HG03280 (cell line): ENCODE data around the gene IFT43.
"Not testable (repeated sequence)": the region's sequence is repeated elsewhere in the genome, so short reads cannot be mapped to it uniquely, and the experiment has no call there.

ENCODE experiments used
- ATAC-seq: cut with Tn5 transposase; IDR thresholded peaks from one replicate; pipeline ENCODE4 v1.9.1; 2021; ENCODE audit warnings: mild to moderate bottlenecking, moderate library complexity; ENCODE audit not compliant: unreplicated experiment

Gene IFT43

DNA sequence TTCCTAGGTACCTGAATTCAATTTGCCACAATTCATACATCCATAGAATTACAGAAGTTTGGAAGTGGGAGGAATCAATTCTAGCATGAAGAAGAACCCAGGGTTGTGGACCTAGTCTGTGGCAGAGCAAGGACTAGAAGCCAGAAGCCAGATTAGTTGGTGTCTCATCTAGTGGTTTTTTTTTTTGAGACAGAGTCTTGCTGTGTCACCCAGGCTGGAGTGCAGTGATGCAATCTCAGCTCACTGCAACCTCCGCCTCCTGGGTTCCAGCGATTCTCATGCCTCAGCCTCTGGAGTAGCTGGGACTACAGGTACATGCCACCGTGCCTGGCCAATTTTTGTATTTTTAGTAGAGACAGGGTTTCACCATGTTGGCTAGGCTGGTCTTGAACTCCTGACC, 24.1 kb downstream of the IFT43 start:
- not testable (repeated sequence) for ATAC-seq

DNA sequence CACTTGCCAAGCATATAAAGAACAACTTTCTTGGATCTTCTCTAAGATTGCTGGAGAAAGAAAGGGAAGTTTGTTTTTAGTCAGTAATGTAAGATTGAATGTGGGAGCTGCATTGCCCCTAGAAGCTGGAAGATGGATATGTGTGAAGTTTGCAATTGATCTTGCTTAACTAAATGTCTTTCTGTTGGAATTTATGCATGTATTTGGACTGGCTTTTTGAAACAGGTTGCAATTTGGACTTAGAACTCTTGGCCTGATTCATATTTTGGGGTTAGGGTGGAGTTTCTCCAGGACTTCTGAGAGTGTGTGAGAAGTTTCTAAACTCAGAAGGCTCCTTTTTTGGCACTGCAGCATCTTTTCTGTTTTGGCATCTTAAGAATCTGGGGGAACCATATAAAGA, 26.4 kb downstream of the IFT43 start:
- no peak for ATAC-seq

DNA sequence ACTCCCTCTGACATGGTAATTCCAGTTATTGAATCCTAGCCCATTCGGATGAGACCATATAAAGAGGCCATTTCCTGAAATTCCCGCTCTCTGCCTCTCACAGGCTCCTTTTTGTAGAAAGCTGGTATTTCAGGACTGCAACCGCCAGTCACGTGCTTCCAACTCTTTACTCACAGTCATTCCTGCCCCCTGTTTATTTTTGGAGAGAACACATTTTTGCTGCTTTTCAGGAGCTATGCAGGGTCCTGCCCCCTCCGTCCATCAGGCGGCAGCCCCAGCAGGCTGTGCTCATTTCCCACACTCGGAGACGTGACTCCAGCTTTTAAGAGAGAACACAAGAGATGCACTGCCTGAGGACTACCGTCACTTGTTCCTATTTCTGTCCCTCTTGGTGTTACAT, 26.8 kb downstream of the IFT43 start:
- ATAC-seq: no peak

DNA sequence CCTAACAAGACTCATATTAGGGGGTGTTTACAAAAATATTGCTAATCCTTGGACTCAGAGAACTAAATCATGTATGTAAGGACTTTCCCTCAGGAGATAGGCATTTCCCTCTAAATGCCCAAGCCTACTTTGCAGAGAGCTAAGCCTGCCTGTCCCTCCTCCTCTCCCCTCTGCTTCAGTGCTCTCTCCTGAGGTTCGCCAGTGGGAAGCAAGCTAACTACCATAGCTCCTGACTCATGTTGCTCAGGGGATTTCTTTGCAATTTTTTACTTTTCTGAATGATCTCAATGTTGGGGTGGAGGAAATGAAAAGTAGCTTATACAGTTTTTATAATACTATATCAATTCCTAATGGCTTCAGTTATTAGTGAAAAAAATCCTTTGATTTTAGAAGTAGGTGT, 29.6 kb downstream of the IFT43 start:
- no peak for ATAC-seq

DNA sequence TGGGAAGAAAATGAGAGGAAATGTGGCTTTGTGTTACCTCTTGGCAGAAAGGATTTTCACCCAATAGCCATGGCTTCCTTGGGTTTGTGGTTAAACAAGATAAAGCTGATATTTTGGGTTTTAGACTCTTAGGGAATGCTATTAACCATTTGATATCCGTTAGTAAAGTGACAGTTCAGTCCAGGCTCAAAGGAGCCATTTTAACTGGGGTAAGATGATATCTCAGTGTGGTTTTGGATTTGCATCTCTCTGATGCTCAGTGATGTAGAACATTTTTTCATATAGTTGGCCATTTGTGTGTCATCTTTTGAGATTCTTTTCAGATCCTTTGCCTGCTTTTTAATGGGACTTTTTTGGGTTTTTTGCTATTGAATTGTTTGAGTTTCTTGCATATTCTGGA, 30.1 kb downstream of the IFT43 start:
- ATAC-seq: no peak

DNA sequence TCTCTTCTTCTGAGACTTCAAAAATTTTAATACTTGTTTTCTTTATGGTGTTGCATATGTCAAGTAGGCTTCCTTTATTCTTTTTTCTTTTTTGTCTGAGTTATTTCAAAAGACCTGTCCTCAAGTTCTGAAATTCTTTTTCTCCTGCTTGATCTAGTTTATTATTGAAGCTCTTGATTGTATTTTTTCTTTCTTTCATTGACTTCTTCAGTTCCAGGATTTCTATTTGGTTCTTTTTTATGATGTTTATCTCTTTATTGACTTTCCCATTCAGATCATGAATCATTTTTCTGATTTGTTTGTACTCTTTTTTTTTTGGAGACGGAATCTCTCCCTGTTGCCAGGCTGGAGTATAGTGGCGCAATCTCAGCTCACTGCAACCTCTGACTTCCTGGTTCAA, 34.1 kb downstream of the IFT43 start:
- no peak for ATAC-seq

DNA sequence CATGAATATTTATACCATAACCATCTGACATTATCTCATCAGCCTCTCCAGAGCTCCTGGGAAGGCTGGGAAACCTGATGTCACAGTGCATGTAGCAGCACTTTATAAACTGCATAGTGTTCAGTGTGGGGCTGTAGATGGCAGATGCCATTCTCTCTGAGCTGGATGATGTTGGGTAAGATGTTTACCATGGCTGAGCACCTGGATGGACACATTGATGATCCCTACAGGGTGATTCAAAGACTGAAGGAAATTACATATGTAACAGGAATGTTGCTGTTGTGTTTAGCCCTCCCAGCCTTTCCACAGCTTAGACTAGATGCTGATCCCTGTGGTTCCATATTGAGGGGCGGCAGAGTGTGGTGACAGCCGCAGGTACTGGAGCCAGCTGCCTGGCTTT, 37.4 kb downstream of the IFT43 start:
- ATAC-seq: no peak

DNA sequence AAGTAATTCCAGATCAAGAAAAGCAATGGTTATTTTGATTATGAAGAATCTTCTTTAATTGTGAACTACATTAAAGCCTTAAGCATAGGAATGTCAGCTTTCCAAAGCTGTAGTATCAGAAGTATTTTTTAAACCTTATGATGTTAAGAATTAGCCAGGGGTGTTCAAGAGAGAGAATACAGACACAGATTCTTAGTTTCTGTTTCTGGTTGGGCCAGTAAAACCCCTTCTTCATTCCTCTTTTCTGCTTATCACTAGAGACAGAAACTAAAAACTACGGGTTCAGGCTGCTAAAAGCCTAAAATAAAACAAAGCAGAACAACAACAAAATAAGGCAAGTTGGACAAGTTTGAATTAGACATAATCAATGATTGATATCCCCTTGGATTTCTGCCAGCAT, 38.2 kb downstream of the IFT43 start:
- ATAC-seq: no peak

DNA sequence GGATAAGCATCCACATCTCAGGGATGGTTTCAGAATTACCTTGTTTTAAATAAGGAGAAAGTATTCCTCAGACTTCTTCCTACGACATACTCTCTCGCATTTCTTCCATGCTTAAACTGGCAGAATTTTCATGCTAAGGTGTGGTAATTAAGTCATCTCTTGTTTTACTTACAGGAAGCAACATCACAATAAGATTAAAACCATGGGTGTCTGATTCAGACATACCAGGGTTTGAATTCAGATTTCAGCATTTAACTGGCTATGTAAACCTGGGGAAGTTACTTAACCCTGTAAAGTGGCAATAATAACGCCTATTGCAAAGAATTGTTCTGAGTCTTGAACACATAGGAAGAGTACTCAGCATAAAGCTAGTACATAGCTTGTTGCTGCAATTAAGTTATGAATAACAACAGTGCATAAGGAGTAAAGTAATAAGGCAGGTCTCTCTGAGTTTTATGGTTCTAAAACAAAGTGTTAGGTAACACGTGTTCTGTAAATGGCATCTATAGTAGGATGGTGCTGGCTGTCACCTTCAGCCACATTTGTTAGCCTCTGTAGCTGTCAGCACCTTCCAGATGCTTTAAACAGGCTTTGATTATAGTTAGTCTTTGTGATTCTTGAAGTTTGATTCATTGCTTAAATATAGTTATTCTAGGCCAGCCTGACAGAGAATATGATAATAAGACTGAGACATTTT, 38.8 kb downstream of the IFT43 start:
- ATAC-seq: no peak

DNA sequence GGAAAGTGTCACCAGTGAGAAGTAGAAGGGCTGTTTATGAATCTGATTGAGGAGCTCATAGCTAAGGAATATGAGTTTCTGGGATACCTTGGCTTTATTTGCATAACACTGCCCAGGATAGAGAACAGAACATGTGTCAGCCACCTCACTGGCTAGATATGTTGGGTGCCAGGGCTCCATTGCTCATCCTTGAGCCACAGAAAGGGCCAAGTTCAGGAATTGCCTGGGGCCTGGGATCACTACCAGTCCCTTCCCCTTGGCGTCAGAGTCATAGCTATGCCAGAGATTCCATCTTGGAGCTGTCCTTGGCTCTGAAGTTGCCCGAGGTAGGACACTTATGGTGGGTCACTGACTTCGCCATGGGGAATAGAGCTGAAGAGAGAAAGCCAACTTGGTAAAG, 49.0 kb downstream of the IFT43 start:
- no peak for ATAC-seq

DNA sequence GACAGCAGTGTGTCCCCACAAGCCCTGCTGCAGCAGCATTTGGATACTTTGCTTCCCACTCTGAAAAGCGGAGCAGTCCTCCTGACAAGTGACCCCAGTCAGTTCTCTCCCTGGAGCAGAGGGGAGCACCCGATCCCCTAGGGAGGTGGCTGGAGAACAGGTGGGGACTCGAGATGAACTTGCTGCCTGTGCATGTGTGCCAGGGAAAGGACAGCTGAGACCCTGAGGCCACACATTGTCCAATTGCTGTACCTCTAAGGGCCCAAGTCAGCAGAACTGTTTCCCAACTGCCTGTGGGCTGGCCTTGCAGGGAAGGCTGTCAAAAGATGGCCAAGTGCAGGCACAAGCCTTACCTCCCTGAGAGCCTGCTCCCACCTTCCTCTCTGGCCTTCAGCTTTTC, 55.1 kb downstream of the IFT43 start:
- ATAC-seq: no peak

DNA sequence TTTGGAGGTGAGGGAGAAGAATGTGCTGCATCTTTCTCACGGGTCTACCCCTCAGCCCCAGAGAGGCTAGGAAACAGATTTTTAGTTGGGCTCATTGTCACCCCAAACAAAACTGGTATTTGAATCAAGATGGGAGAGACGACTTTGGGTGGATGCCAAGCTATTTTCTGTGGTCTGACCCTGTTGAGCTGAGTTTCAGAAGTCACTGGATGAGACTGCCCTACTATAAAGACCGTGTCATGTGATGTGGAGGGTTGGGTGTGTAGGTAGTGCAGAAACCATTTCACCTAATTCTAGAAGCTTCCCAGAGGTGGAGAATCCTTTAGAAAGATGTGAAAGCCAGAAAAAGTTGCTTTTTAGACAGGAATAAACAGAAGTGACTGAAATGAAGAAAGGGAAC, 60.2 kb downstream of the IFT43 start:
- no peak for ATAC-seq

DNA sequence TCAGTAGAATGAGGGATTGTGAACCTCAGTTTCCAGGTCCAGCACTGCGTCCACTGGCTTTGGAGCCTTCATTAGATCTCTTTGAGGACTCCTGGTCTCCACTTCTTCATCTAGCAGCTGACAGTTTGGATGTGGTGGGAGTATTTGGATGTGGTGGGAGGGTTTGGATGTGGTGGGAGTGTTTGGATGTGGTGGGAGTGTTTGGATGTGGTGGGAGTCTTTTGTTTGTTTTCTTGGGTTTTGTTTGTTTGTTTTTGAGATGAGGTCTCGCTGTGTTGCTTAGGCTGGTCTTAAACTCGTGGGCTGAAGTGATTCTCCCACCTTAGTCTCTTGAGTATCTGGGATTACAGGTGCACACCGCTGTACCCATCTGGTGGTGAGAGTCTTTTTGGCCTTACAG, 64.7 kb downstream of the IFT43 start:
- no peak for ATAC-seq

DNA sequence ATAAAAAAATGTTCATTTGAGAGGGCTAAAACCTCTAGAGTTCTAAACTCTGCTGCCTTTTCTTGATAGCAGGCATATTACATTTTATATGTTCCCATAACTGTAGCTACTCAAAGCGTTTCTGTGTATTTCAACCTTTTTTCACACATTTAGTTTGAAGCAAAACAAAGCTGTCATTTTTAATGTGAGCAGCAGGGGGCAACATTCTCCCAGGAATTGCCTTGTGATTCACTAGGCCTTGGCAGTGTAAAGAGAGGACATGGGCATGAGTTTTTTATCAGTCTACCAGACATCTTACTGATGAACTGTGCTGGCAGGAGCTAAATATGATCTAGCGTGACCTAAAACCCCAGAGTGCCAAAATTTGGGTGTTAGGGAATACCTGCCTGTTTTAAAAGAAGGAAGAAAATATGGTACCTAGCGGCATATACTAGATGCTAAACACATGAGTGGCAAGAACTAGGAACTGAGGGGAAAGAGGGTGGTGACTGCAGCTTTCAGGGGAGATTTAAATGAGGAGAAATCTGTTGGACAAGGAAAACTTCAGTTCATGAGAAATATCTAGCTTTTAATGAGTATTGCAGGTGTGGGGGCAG, 65.3 kb downstream of the IFT43 start:
- ATAC-seq: no peak

DNA sequence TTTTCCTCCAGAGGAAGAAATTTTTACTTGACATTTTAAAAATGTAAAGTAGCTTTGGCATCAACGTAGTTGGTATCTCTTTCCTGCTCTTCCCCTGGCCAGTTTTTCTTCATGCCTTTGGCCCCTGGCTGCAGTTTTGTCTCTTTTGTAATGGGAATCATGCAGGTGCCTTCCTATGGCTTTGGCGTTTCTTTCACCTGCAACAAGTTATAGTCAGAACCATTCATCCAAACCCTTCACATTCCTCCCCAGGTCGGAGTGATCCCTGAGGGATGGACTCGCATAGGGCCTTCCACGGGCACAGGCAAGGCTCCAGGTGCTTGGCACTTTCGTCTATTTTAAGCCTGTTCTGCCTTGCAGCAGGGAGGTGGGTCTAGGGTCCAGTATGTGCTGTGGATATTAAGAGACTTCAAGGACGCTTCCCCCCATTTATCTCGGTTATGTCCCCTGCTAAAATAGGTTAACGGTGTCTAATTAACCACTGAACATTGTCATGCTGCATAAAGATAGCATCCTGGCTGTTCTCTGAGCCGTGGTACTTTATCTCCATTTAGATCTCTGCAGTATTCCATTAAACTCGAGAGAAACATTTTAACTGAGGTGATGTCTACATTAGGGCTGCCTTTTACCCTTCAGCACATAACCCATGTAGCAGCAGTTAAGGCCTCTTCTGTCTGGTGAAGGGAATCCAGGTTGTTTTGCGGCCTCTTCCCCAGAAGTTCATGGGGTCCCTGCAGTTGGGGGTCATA, 66.3 kb downstream of the IFT43 start:
- no peak for ATAC-seq

DNA sequence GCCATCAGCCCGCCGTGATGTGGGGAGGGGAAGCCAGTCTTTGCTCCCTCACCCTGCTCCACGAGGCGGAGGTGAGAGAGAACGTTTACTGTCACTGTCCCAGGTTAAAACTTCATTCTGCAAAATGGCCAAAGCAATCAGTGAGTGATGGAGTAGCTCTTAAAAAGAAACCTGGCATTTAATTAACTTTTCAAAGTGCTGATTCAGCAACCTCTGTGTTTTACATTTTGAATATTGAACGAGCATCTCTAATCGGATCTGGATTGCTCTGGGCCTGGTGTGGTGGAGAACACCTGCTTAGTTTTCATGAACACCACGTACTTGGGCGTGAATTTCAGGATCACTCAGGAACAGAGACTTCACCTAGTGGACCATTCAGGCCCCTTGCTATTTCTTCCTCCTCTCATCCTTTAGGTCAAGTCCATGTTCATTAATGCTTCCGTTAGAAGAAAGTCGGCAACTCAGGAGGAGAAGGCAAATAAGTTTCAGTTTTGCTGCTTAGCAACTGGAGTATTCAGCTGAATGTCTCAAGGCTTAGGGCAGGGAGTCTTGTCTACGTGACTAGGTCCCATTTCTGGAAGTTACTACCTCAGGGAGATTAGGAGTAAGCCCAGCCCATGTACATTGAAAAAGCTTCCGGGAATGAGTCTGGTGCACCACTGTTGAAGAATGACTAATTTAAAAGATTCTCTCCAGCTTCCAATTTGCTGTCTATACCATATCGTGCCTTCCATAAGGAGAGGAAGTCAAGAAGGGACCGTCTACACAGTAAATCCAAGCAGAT, 68.2 kb downstream of the IFT43 start:
- ATAC-seq: no peak

DNA sequence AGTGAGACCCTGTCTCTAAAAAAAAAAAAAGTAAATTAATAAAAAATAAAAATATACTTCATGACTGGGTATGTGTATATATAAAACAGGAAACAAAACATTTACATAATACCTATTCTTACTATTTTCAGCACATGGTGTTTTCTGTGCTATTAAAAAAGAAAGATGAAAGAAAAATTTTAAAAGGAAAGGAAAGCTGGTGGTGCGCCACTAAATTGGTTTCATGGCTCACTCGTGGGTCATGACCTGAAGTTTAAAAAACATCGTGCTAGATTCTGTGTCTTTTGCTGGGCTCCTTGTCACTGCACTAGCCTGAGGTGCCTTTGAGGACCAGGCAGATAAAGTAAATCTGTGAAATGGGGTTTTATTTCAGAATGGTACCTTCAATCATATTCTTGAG, 69.8 kb downstream of the IFT43 start:
- no peak for ATAC-seq

DNA sequence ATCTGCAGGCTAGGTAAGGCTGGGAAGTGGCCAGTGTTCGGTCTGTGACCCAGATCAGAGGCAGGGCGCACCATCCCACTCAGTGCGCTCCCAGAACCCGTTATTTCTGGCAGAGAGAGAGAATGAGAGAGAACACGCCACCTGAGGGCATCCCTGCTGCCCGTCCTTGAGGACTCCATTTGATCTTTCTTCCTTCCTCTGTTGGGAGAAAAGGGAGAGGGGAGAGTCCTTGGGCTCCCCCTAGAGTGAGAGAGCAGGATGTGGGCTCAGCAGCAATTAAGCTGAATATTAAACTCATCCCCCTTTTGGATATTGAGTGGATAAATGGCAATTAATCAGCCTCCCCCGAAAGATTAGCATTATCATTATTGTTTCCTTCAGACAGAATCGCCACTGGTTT, 70.6 kb downstream of the IFT43 start:
- no peak for ATAC-seq

DNA sequence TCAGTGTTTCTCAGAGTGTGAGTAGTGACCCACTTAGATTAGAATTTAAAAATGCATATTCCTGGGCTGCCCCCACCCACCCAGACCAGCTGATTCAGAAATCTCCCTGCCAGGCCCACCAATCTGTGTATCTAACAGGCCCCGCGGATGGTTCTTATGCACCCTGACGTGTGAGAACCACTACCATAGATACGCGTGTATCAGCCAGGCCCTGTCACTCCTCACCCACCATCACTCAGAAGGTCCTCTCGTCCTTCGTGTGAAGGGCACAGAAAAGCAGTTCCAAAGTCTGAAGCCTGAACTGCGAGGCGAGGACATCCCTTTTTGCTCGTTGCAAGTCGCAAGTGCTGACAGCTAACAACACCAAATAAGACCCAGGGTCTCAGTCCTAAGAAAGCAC, 72.4 kb downstream of the IFT43 start:
- ATAC-seq: no peak

DNA sequence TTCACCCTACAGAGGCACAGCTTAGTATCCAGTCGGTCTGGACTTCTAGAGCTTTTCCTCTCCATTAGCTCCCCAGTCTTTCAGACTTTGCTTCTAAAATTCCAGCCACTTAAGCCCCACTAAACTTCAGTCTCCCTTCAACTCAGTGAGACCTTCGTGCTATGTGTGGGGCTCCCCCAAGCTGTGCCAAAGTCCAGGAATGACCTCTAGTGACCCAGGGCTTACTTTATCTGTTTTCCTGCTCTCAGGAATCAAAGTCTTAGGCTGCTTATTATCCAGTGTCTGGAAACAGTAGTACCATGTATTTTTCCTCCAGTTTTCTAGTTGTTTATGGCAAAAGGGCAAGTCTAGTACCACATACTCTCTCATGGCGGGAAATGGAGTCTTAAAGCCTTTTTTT, 77.8 kb downstream of the IFT43 start:
- no peak for ATAC-seq

DNA sequence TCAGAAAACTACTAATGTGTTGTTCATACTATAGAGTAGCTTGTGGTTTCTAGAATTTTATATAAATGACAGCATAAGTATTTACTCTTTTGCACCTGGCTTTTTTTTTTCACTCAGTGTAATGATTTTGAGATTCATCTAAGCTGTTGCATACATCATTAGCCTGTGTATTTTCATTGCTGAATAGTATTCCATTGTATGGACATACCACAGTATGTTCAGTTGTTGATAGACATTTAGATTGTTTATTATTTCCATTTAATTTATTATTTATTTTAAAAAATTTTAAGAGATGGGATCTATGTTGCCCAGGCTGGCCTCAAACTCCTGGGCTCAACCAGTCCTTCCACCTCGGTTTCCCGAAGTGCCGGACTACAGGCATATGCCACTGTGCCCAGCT, 80.0 kb downstream of the IFT43 start:
- ATAC-seq: no peak

DNA sequence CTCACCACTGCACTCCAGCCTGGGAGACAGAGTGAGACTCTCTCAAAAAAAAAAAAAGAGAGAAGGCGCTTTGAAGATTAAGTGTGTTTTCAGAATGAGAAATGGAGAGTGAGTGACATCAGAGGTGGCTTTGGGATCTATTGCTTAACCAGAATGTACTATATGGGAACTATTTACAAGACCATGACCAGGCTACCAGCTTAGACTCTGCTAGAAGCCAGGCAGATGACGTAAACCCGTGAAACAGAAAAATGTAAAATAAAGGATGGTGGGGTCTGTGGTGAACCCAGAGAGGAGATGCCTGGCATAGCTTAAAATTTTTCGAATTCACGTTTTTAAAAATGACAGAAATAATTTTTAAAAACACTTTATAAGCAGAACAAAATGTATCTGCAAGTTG, 82.0 kb downstream of the IFT43 start:
- ATAC-seq: no peak
